Ramos (cell line): ENCODE measurements around the gene PKD1.
"Not testable (repeated sequence)": the region's sequence is repeated elsewhere in the genome, so short reads cannot be mapped to it uniquely, and the experiment has no call there.

Experiments
- in situ Hi-C: fragments of 300-500 bp; cut with MboI; formaldehyde crosslinking; loops from one replicate; pipeline ENCODE4 v1.14.3; 2022; ENCODE audit warnings: low sequenced_read_pairs; ENCODE audit not compliant: unreplicated experiment

PKD1 gene

GRCh38 chr16:2126928-2127556 is 8.7 kb downstream of the PKD1 start:
- in situ Hi-C loops: not testable (repeated sequence)

GRCh38 chr16:2126161-2126743 is 9.4 kb downstream of the PKD1 start:
- in situ Hi-C loops: not testable (repeated sequence)

DNA sequence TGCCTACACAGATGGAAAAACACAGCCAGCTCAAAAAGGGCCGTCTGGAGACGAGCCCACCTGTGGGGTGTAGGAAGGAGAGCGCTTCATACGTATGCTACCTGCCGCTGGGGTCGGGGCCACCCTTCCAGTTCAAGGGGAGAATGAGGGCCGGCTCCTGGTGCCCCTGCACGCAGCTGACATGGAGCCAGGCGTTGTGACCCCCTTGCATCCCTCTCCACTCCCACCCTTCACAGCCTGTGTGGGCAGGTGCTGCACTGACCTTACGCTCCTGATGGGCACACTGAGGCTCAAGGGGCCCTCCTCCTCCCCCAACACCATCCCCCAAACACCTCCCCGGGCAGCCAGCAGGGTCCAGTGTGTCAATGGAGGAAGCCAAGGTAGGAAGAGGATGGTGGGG is 10.1 kb downstream of the PKD1 start:
- in situ Hi-C loops: not testable (repeated sequence)

- in situ Hi-C loops: not testable (repeated sequence)
Observed at GRCh38 chr16:2124694-2125444, 10.8 kb downstream of the PKD1 start.

DNA sequence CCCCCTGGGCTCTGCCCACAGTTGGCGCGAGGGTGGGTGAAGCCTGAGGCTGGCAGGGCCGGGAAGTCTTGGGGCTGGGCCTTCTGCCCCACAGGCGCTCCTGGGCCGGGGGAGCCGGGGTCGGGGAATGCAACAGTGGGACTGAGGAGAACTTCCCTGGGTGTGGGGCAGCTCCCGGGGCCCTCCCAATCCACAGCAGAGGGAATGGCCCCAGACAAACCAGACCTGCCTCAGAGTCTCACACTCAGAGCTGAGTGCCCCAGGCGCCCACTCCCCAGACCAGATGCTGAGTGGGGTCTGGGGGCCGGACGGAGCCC is 11.4 kb downstream of the PKD1 start:
- in situ Hi-C loops: not testable (repeated sequence)

GRCh38 chr16:2123706-2124376 is 11.9 kb downstream of the PKD1 start:
- in situ Hi-C loops: not testable (repeated sequence)

DNA sequence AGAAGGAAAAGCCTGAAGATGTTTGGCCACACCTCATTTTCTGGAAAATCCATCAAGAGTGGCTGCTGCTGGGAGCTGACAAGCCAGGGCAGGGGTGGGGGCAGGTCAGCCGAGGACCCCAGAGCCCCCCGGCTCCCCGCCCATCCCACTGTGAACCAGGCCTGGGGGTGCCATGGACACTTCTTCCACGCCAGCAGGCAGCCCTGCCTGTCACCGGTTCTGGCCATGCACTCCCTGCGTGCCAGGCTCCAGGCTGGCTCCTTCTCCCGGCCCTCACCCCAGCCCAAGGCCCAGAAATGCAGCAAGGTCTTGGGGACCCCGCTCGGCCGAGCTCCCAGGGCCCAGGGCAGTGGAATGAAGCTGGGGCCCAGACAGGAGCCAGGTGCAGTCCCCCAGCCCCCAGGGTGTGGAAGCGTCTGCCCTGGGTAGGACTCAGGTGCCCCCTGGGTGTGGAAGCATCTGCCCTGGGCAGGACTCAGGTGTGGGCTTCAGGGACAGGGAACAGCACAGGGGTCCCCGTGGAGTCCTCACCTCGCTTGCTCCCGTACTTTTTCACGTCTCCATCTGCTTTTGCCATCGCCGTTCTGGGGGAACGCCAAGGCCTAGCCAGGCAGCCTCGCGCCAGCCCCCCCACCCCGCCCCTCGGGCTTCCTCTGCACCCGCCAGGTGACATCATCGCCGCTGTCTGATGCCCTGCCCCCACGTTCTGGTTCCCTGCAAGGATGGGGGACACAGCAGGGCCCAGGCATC is 12.6 kb downstream of the PKD1 start:
- in situ Hi-C loops: not testable (repeated sequence)

DNA sequence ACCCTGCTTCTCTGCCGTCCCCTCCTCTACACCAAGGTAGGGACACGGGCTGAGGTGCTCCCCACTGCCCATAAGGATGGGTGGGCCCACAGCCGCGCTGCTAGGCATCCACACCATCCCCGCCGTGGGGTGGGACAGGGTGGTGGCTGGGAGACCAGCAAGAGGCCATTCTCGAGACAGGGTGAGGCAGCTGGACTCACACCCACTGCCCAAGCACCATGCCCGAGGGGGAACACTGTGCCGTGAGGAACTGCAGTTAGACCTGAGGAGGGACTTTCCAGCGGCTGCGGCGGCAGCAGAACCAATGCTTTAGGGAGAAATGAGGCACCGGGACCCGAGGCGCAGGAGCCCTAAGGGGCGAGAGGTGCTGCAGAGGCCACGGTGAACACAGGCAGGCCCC is 13.3 kb downstream of the PKD1 start:
- in situ Hi-C loops: no loop called here

GRCh38 chr16:2121853-2122252 is 13.8 kb downstream of the PKD1 start:
- in situ Hi-C loops: no loop called here

GRCh38 chr16:2121325-2121724 is 14.4 kb downstream of the PKD1 start:
- in situ Hi-C loops: not testable (repeated sequence)

GRCh38 chr16:2117960-2118722 is 17.6 kb downstream of the PKD1 start:
- in situ Hi-C loops: not testable (repeated sequence)

DNA sequence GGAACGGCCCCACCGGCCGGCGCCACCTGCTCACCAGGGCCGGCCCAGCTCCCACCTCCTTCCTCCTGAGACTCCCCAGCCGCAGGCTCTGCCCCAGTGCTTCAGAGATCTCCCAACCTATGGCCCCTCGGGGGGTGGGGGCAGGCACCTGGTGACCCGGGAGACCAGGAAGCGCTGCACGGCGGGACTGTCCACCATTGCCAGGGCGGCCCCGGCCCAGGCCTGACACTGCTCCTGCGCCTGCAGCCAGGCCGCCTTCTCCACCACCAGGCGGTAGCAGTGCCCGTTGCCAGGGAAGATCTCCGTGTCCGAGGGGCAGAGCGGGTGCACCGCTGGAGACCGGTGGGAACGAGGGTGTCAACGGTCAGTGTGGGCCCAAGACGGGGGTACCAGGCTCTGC is 18.4 kb downstream of the PKD1 start:
- in situ Hi-C loops: not testable (repeated sequence)

DNA sequence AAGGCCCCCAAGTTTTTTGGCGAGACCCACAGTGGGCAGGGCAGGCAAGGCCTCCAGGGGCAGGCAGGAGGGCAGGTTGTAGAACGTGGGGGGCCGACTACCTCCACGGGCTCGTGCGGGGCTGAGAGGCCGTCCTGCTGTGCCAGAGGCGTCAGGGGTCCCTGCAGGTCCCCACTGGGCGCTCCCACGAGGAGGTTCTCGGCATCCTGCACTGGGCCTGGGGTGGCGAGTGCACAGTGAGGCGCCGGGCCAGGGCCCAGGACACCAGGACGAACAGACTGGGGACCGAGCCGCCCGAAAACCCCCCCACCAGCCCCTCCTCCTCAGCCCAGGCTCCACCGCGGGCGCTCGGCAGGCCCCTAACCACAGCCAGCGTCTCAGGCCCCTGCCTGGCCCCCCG is 19.3 kb downstream of the PKD1 start:
- in situ Hi-C loops: not testable (repeated sequence)

DNA sequence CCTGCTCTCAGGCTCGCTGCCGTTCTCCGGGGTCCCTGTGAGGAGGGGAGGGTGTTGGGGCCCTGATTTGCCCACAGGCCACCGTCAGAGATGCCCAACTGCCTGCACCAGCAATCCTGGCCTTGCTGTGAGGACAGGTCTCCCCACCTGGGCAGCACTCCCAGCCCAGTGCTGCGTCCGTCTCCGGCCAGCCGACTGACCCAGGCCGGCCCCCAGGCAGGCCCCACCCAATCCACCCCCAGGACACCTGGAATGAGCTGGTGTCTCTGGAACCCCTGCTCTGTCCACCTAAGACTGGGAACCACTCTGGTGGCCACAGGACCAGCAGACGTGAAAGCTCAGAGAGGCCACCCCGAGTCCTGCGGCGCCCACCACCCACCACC is 20.1 kb downstream of the PKD1 start:
- in situ Hi-C loops: no loop called here

DNA sequence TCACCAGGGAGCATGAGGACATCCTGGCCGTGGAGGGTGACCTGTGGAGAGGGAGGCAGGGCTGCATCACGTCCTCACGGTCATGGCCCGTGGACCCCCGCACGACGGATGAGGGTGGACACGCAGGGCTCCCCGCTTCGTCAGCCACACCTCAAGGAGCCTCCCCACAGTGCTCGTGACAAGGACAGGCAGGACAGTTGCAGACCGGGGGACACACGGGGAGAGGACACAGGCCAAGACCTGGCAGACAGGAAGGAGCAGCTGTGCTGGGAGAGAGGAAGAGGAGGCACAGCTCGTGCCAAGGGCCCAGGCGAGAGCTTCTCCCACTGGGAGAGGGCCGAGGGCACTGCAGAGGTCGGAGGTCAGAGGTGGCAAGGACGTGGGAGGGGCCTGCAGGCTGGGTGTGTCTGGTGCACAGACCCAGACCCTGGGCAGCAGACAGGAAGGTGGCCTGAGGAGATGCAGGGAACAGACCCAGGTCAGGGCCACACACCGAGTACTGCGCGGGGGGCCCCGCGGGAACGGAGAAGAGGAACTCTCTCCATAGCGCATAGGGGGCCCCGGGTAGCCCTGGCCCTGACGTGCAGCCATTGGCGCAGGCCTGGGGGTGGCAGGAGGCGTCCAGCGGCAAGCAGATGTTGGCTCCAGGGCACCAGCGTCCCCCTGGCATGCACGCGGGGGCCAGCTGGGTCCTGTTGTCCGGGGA is 20.7 kb downstream of the PKD1 start:
- in situ Hi-C loops: not testable (repeated sequence)

DNA sequence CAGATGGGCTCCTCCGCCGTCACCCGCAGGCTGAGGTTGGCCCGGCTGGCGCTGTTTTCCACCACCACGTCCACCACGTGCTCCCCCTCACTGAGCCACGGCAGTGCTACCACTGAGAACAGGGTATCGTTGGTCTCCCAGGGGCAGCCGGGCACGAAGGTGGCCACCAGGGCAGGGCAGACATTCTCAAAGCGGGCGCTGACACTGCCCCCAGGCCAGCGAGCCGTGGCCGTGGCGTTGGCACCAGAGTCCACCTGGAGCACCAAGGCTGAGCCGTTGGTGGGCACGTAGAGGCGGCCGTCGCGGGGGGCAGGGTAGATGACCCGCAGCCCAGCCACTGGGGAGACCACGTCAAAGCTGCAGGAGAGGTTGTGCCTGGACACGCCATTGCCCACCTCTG is 21.5 kb downstream of the PKD1 start:
- in situ Hi-C loops: not testable (repeated sequence)

DNA sequence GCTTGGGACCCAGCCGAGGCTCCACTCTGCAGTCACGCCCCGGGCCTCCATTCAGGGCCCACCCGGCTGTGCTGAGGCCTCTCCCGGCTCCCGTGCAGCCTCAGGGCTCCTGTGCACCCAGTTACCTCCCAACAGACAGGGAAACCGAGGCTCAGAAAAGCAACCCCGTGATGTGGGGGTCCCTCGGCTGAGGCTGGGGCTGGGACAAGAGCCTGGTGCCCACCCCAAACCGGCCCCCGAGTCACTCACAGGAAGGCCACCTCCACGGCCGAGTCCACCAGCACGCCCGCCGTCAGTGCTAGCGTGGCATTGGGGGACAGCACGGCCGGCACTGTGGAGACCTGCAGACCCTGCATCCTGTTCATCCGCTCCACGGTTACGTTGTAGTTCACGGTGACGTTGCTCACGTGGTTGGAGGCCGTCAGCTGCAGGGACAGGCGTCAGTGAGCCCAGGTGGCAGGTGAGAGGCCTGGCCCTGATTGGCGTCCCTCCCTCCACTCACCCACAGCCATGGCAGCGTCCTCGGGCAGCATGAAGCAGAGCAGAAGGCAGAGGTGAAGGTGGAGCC is 23.1 kb downstream of the PKD1 start:
- in situ Hi-C loops: not testable (repeated sequence)

DNA sequence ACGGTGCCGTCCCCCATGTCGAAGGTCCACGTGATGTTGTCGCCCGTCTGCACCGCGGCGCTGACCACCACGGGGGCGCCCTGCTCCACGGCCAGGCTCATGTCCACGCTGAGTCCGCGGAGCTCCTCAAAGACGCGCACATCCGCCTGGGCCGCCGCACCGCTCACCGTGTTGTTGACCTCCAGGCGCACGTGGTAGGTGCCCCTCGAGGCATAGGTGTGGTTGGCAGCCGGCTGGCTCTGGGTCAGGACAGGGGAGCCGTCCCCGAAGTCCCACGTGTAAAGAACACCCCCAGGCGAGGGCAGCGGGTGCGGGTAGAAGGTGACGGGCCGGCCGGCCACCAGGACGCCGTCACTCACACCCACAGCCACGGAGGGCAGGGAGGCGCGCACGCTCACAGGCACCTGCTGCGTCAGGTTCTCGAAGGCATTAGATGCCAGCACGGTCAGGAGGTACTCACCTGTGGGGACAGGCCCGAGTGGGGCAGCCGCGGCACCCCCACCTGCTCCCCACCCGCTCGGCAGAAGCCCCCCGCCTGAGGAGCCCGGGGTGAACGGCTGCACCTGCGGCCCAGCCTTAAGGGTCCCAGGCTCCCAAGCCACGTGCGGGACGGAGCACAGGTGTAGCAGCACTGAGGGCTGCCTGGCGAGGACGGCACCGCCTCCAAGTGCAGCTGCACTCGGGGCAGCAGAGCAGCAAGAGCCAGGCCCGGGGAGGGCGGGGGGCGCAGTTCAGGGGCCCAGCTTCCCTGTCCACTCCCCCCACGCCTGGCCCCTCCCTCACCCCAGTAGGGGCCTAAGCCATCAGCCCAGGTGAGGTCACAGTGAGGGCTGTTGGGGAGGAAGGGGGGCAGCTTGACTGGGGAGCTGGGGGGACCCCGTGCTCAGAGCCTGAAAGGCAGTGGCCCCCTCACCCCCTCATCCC is 24.0 kb downstream of the PKD1 start:
- in situ Hi-C loops: not testable (repeated sequence)
